NCI-H187 (cell line): ENCODE results near the gene OS9.

Source experiments
- DNase-seq, 2 experiments: peaks; one replicate each; lab custom pipeline; 2025; lab: John Stamatoyannopoulos, UW

The OS9 gene

DNA sequence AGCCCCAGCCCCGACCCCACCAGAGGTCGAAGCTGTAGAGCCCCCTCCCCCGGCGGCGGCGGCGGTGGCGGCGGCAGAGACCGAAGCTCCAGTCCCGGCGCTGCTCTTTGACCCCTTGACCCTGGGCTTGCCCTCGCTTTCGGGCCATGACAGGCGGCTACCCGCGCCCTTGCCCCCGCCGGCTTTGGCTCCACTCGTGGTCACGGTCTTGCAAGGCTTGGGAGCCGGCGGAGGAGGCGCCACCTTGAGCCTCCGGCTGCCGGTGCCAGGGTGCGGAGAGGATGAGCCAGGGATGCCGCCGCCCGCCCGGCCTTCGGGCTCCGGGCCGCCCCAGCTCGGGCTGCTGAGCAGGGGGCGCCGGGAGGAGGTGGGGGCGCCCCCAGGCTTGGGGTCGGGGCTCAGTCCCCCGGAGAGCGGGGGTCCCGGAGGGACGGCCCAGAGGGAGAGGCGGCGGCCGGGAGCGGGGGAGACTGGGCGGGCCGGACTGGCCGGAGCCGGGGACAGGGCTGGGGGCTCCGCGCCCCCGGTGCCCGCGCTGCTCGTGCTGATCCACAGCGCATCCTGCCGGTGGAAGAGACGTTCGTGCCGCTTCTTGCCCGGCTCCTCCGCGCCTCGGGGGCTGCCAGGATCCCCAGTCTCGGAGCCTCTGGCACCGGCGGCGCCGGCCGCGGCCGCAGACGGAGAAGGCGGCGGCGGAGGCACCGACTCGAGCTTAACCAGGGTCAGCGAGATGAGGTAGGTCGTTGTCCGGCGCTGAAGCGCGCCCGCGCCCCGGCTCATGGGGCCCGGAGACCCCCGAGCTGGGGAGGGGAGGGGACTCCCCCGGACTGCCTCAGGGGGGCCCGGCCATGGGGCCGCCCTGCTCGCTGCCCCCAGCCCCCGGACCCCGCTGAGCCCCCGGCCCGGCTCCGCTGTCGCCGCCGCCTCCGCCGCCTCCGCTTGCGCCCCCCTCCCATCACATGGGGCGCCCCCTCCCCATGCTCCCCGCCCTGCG is 43.8 kb downstream of the OS9 start:
- no peak for DNase-seq

DNA sequence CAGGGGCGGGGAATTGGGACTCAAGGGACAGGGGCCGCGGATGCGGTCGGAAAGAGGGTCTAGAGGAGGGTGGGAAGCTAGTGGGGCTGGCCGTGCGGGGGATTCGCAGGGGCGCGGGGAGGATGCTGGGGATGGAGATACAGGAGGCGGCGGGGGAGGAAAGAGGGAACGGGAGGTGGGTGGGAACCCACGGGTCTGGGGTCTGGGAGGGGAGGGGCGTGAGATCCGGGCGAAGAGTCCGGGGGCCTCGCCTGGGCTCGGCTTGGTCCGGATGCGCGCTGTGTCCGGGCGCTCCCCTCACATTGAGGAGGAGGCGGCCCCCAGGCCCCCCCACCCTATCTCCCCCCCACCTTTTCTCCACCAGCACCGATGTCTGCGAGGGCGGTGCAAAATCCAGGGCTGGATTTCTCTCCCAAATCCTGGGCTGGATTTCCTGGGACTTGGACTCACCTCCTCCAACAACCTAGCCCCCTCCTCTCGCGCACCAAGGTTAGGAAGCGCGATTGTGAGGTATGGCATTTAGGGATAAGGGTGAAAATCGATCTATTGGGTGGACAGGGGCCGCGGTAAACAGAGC is 44.8 kb downstream of the OS9 start, which contains the start of gene AGAP2:
AGAP2 (minus strand) TSS at position 82 of the 577 bp plus-strand sequence. CDS start 496 bp downstream, outside the sequence.
- no peak for DNase-seq

DNA sequence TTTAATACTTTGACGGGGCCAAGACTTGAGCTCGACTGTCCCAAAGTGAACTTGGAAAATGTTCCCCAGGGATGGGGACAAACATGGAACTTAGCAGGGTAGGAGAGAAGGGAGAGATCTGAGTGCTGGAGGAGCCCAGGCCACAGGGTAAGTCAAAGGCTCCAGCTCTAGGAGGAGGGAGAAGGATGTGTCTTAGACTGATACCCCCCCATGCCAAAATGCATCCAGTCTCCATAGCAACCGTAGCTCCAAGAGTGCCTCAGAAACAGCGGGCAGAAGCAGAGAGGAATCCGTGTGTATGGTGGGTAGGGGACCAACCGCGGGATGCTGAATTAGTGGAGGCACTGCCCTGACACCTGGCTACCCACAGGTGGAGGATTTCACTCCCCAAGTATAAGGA is 45.5 kb downstream of the OS9 start:
- DNase-seq, result no peak

DNA sequence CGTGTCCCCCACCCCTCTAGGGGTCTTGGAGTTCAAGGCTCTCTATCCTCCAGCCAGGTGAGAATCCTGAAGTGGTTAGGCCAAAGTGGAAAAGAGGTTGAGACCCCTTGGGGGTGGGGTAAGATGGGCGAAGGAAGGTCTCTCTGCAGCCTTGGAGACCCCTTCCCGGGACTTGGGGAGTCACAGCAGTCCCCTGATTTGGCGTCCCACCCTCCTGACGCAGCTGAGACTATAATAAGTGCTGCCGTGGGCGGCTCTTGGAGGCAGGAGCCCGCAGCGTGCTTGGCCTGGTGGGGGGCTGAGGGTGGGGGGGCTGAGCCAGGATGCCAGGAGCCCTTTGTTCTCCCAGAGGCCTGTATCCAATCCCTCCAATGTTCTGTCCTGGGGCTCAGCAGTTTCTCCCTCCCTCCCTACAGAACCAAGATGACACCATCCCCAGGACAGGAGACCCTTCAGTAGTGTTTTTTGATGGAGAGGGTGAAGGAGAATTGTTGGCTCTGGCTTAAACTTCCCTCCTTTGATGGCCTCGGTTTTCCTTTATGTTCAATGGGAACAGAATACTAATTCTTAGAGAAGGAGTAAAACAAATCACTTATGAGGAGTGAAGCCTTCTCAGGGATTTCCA is 46.1 kb downstream of the OS9 start:
- DNase-seq, result no peak

DNA sequence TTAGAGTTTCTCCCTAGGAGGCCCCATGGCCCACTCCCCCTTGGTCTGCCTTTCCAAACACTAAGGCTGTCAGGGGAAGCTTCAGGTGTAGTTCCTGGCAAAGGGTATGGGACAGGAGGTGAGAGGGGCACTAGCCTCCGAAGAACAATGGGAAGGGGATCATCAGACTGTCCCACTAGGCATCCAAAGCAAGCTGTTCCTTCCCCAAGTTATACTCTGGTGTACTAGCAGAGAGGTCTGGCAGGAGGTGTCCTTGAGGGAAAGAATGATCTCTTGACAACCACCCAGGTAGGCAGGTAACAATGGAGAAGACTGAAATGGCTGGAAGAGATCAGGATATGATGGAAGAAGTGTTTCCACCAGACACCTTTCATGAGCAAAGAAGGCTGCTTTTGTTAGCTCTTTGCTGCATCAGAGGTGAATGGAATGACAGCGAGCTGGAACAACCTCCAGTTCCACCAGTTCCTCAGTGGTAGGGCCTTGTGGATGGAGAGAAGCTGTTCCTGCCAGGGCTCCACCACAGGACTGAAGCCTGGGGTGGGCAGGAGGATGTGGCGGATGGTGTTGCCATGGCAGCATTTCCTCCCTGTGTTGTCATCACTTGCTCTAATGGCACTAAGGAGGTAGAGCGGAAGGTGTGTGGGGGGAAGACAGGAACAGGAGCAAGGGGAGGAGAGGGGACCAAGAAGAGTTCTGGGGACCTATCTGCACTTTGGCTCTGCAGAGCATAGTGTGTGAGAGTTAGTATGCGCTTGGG is 46.9 kb downstream of the OS9 start:
- DNase-seq, result no peak

DNA sequence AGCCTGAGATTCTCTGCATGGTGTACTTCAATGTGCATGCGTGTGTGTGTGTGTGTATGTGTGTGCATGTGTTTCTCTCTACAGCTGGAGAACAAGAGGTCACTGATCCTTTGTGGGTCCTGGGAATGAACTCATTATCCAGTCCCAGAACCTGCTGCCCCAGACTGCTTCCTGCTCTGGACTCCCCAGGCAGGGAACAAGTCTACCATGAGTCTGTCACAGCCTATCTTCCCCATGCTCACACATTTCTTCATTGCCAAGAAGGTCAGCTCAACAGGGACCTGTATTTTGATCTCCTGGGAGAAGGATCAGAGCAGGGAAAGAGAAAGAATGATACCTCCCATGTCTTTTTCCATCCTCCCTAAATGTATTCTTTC is 47.5 kb downstream of the OS9 start:
- DNase-seq, result no peak

DNA sequence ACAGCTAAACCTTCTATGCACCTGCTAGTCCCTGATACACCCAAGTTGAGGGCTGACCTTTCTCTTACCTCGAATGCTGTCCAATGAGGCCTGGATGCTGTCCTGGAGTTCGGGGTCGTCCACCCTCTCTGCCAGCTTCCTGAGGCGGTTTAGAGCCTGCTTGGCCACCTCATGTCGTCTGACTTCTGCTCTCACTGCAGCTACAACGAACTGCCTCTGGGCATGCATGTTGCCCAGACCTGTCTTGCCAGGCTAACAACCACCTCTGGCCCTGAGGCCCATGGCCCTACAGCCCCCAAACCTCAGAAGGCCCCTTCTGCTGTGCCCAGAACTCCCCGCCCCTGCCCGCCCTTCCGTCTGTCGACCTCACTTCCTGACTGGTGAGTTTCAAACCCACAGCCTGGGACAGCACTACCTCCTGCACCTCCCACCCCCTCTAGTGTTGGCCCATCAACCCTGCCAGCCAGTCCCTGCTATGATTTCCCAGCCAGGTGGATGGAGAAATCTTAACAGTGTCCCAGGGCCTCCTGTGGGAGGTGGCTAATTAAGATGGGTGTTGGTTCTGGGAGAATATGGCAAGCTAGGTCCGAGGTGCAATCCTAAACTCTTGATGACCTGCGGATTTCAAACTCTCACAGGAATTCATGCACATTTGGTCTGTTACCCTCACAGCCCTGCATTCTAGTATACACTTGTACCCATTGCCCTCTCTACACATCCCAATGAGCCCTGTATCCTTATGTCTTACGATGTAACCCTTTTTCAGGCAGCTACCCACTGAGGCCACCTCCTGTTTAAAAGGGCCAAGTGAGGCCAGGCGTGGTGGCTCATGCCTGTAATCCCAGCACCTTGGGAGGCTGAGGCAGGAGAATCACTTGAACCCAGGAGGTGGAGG is 48.2 kb downstream of the OS9 start:
- no peak for DNase-seq

DNA sequence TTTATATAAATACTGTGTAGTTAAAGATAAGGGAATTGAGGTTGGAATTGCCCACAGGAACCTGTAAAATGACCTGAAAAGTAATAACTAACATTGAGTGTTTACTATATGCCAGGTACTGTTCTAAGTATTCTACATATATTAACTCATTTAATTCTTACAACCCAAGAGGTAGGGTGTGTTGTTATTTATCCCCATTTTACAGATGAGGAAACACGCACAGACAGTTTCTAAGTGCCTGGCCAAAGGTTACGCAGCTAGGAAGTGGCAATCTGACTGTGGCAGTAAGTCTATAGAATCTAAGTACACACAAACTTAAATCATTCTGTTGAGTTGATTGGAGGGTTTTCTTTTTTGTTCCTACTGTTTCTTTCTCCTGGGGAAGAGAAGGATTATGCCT is 49.8 kb downstream of the OS9 start:
- no peak for DNase-seq

DNA sequence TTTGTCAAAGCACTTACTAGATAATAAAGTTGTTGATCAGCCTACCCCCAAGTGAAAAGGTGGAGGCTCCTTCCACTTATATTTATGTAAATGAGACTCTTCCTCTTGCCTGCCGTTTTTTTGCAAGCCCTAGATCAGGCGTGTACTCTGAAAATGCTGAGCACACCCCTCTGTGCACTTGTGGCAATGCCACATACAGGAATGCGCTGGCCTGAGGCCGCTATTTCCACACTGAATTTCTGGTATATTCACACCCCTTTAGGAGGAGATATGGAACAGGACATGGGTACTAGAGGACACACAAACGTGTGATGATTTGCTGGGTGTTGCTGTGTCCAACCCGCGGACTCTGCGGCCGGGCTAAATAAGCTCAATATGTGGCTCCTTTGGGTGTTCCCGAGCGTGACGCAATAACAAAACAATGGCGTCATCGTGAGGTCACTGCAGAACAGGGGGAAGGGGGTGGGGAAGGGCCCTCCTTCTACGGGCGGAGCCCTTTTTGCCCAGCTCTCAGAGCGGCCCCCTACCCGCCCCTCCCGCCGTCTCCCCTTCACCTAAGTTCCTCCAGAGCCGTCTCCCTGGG is 50.4 kb downstream of the OS9 start:
- DNase-seq, result no peak

DNA sequence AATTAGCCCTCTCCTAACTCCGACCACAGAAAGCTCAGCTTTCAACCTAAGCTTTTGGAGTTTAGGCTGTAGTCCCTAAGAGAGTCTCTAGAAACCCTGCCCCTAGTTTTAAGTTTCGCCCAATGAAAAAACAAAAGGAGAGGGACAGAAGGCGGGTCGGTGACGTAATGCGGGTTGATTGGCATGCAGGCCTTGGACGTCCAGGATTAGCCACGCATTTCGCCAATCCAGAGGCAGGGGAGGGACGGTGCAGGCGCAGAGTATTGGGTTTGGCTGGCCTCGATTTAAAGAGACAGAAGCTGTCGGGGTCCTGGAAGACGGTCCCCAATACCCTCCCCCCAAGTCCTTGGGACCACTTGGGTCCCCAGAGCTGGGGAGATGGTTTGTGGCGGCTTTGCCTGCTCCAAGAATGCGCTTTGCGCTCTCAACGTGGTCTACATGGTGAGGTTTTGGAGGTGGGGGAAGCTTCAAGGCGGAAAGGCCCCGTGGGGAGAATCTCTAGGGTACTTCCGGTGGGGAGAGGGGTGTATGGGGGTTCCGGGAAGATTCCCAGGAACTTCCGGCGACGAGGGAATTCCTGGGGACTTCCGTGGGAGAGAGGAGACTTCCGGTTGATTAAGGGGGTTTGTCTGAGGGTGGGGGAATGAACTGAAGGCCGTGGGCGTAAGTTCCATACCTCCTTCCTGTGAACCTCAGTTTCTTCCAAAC is 51.0 kb downstream of the OS9 start, which contains the start of gene TSPAN31:
TSPAN31 (plus strand) TSS at position 263 of the 708 bp plus-strand sequence; CDS start at position 379, 116 bp downstream.
- peak; percentile 65 to 68 for DNase-seq

DNA sequence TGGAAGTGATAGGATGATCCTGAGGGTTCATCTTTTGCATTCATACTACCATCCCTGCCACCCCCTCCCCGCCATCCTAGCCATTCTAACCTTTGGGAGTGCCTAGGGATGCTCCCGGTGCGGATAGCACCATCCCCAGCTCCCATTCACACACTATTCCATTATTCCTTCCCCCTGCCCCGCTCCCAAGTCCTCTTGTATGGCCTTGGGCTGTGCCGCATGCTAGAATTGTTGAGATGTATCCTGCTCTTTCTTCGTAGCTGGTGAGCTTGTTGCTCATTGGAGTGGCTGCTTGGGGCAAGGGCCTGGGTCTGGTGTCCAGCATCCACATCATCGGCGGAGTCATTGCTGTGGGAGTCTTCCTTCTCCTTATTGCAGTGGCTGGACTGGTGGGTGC is 51.6 kb downstream of the OS9 start:
- DNase-seq, result no peak

DNA sequence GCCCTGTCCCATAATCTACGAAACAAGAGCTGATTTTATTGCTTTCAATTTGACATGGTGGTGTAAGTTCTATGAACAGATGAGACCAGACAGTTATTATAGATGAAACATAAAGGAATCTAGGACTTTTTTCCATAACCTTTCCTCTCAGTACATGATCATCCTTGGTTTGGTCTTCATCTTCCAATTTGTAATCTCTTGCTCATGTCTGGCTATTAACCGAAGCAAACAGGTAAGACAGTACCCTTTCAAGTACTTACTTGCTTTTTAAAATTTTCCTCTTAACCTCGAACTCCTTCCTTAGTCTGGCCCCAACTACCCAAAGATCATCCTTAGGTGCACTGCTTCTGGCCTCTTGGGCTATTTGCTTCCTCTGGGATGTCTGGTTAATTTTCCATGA is 52.1 kb downstream of the OS9 start:
- no peak for DNase-seq

DNA sequence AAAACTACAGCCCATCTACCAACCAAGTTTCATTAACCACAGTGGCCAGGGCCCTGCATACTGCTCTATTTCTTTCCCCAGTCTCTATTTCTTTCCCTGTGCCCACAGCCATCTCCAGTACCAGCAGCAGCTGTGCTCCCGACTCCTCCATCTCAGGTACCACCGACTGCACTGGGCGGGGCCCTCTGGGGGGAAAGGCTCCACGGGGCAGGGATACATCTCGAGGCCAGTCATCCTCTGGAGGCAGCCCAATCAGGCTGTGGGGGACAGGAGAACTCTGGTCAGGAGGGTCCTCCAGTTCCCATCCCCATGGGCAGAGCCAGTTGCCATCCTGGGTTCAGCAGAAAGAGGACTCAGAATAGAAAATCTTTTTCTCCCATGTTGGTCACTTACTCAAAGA is 55.1 kb downstream of the OS9 start:
- no peak for DNase-seq

DNA sequence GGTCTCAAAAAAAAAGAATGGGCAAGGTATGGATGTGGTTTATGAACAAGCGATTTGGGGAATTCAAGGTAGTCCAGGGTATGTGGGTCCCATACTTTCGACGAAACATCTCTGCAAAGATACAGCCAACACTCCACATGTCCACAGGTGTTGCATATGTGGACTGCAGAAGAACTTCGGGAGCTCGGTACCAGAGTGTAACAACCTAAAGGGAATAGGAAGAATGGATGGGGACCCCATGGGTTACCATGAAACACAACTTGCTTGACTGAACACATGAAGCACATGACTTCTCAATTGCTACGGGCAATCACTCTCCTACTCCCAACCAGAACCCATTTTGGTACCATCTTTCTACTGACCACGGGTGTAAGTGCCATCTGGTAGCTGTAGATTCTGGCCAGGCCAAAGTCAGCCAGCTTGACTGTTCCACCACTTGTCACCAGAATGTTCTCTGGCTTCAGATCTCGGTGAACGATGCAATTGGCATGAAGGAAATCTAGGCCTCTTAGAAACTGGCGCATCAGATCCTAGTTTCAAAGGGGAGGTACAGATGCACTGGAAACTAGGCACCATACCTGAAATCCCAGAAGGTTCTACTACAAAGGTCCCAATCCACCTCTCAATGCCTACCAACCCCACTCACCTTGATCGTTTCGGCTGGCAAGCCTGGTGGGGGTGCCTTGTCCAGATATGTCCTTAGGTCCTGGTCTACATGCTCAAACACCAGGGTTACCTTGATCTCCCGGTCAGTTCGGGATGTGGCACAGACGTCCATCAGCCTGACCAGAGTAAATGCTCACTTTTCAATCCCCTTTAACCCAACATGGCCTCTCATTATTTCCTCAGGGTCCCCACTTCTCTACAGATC is 56.9 kb downstream of the OS9 start:
- no peak for DNase-seq

DNA sequence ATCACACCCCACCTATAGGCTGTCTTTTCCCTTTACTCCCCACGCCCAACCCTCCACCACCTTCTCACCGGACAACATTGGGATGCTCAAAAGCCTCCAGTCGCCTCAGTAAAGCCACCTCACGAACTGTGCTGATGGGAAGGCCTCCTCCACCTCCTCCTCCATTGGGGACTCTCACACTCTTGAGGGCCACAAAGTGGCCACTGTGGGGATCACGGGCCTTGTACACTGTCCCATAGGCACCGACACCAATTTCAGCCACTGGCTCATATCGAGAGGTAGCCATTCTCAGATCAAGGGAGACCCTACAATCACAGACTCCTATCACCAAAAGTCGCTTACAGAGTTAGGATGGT is 57.5 kb downstream of the OS9 start:
- no peak for DNase-seq

DNA sequence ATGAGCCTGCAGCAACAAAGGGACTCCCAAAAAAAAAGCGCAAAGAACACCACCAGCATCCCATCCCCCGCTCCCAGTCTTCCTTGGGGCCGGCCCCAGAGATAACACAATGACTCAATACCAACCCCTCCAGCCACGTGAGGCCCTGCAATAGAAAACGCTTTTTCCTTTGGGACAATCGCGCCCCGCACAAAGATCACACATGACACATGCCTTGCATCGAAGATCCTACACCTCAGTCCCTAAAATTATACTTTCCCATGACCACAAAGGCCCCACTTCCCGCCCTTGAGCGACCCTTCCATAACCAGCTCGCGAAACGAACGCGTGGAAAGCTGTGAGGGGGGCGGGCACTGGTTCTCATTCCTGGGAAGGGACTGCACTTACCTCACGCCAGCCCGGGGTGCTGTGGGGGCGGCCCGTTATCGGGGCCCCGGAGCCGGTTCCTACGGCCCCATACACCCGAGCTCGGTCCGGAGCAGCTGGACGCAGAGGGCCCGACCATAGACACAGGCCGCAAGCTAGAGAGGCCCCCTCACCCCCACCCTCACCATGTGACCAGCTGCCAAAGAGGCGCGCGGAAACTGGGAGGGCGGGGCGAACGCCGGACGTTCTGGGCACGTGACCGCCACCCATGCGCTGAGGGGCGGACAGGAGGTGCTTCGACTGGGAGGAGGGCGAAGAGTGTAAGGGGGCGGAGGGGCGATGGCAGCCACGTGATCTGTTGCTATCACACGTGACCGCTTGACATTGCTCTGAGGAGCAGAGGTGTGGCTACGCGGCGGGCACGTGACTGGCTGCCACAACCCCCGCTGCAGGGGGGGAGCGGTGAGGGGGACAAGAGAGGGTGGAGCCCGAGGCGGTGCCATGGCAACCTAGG is 58.1 kb downstream of the OS9 start, which contains the start of gene CDK4:
CDK4 (minus strand) TSS at position 523 of the 880 bp plus-strand sequence. CDS start 593 bp downstream, outside the sequence.
- DNase-seq, result peak; percentile 99

DNA sequence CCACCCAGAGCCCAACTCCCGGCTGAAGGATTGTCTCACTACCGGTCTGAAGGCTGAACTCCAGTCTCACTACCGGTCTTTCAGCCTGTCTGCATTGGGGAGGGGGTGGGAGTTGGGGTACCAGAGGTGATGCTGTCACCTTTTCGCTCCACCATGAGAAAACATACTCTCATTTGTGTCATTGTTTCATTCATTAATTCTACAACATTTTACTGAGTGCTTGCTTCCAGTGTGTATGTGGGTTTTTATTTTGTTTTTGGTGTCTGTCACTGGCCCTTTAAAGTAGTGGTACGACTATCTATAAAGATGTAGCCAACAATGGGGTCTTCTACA is 58.7 kb downstream of the OS9 start:
- no peak for DNase-seq

DNA sequence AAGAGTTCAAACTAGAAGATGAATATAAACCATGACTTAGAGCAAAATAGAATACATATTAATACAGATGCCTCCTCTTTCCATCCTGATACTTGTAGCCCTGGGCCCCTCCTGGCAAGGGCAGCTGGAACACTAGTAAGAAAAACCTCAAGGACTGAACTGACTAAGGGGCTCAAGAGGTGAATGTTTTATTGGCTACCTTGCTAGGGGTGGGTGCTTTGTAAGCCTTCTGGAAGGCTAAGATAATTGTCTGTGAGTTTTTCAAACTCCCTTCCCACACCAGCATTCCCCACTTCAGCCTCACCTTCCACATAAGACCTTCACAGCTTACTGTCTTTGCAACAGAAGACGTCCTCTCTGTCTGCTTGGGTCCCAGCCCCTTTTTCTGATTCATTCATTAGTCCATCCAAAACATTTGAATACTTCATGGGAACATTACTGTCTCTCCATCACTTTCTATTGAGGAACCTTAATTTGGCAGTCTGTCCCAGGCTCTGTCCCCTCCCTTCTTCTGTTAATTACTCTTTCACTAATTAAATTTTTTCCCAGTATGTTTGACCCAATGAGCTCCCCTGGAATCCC is 59.9 kb downstream of the OS9 start:
- no peak for DNase-seq
